Vagina (tissue), 2 donors: ENCODE results near the gene TMEM60. TPM values are rescaled to one million over a fixed set of nuclear protein-coding genes. Genes with fewer than 3 reads are reported as not detected.

Experiments used
- DNase-seq, 2 donors: peaks; one replicate each; pipeline ENCODE4 v3.0.0-alpha.2; 2017; ENCODE audit errors: extremely low spot score in 2 of 2
- H3K27ac ChIP-seq: fragments of 200-600 bp; sonication (generic); one replicate; pipeline ENCODE4 v1.5.1; 2019
- H3K27me3 ChIP-seq: fragments of 200-600 bp; sonication (generic); one replicate; pipeline ENCODE4 v1.5.1; 2019
- H3K36me3 ChIP-seq, 2 donors: fragments of 200-600 bp; sonication (generic); one replicate each; pipeline ENCODE4 v1.5.1; 2017 to 2019
- H3K4me1 ChIP-seq: fragments of 200-600 bp; sonication (generic); one replicate; pipeline ENCODE4 v1.5.1; 2019
- H3K4me3 ChIP-seq, 2 donors: fragments of 200-600 bp; sonication (generic); 1 replicate in 1 of 2; 2 replicates in 1 of 2; pipeline ENCODE4 v1.5.1; 2016 to 2019
- H3K9me3 ChIP-seq: fragments of 200-600 bp; sonication (generic); one replicate; pipeline ENCODE4 v1.5.1; 2019
- CTCF ChIP-seq, 3 experiments: fragments of 450-650 bp in 2 of 3; fragments of 200-600 bp in 1 of 3; sonication (generic) in 1 of 3; IDR thresholded peaks; one replicate each; pipeline ENCODE4 v1.5.1; 2017 to 2019; ENCODE audit warnings: antibody characterized with exemption in 3 of 3, mild to moderate bottlenecking in 2 of 3, moderate library complexity in 2 of 3
- POLR2A ChIP-seq, 2 donors: fragments of 450-650 bp; IDR thresholded peaks; one replicate each; pipeline ENCODE4 v1.6.1; 2017; ENCODE audit warnings: antibody characterized with exemption in 2 of 2, mild to moderate bottlenecking in 2 of 2, moderate library complexity in 2 of 2
- POLR2AphosphoS5 ChIP-seq, 2 donors: sonication (generic); formaldehyde crosslinking; IDR thresholded peaks; one replicate each; pipeline ENCODE4 v1.9.0; 2017; ENCODE audit warnings: antibody characterized with exemption in 2 of 2, mild to moderate bottlenecking in 2 of 2, low read depth in 1 of 2; ENCODE audit not compliant: insufficient read depth in 1 of 2
- intact Hi-C: fragments of 100-400 bp; cut with DNase I; formaldehyde crosslinking; loops from one replicate; pipeline ENCODE4 v1.15.1; 2023
- total RNA-seq: library from RNA; depleted of rRNA; stranded (reverse); fragments of >200 nt; gene quantifications from one replicate; pipeline ENCODE4 v1.2.3, GENCODE V29; 2016

TMEM60 gene
- total RNA-seq, 1 donor from 2014 or later: 13.5 TPM

DNA sequence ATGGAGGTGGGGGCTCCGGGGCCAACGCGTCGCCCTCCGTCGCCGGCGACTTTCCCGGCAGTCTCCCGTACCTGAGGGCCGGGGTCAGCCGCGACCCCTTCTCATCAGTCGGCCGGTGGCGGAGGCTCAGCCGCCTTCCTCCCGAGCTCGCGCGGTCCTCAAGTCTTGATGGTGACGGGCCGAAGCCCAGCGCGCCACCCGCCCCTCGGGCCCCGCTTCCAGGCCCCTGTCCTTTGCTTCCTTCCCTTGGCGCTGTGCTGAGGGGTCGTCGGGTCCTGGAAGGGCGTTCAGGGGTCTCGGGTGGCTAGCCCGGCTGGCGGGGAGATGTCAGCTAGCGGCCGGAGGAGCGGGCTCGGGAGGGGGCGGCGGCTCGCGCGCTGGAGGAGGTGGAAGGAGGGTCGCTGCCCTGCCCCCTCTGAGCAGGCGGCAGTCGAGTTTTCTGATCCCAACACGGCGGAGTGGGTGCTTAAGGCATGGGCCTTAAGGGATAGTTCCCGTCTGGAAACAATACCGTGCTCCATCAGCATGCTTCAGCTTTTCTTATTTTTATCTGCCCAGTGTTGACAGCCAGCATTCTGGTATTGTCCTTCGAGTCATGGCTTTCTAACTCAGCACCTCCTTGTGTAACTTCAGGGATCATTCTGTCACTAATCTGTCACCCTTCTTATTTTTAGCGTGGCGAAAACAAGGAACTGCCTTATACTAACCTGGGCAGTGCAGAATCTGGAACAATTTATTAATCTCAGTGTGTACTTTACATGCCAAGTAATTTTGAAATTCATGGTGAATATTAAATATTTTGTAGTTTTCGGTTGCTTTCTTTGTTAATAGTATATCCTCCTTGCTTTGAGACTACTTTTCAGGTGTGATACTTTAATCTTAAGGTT is 1.1 kb upstream of the TMEM60 start:
- no peaks in the 10 kb centered on the region for H3K36me3 ChIP-seq
- intact Hi-C loops: loop anchor here (5.0 kb wide), 1 partner anchor 223 kb away; no protein-coding TSS in a partner anchor
- H3K4me1 ChIP-seq: peaks cover 39% of the 10 kb centered on the region
- DNase-seq: no peak
- peak overlapping the region; percentile 91 for H3K27ac ChIP-seq
- H3K9me3 ChIP-seq: no peaks in the 10 kb centered on the region
- TF ChIP-seq POLR2AphosphoS5 (IDR thresholded peaks at IDR 0.05; ENCODE audit: insufficient read depth in 1 of 2, low read depth in 1 of 2) (peak in 1 of 2 donors; percentile 8), POLR2A (IDR thresholded peaks at IDR 0.05) (no peak), CTCF (IDR thresholded peaks at IDR 0.05) (no peak)
- H3K27me3 ChIP-seq: no peaks in the 10 kb centered on the region
- peak overlapping the region; percentile 81 to 93 for H3K4me3 ChIP-seq

DNA sequence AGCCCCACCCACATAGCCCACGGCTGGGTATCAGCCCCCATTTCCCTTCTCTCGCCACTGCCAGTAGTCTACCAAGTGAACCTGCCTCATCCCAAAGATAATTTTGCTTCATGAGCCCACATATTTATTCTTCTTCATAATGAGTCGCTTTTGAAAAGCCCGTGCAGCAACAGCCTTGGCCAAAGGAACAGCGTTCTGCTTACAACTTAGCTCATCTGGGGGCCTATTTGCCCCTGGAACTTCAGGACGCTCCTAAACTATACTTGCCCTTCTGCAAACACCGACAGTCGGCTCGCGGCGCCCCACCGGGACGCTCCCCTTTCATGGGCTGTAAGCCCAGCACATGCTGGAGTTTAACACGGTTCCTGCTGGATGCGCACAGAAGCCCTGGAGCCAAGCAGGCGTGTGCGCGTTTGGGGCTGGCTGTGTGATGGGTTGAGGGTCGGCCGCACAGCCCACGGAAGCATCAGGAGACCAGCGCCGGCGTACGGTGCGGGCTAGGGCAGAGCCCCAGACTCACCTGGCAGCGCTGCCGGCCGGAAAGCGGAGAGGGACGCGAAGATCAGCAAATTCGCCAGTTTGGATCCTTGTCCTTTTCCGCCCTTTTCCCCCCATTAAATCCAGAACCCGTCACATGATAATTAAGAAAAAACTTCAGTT is 370 bp downstream of the TMEM60 start:
- Histone ChIP-seq H3K36me3 (no peaks in the 10 kb centered on the region), H3K27ac (peak overlapping the region; percentile 80), H3K4me3 (peak overlapping the region; percentile 81 to 93), H3K4me1 (peaks cover 35% of the 10 kb centered on the region), H3K27me3 (no peaks in the 10 kb centered on the region), H3K9me3 (no peaks in the 10 kb centered on the region)
- DNase-seq: no peak
- TF ChIP-seq POLR2AphosphoS5 (IDR thresholded peaks at IDR 0.05; ENCODE audit: insufficient read depth in 1 of 2, low read depth in 1 of 2) (no peak), POLR2A (IDR thresholded peaks at IDR 0.05) (no peak), CTCF (IDR thresholded peaks at IDR 0.05) (no peak)
- intact Hi-C loops: loop anchor here (5.0 kb wide), 1 partner anchor 224 kb away; no protein-coding TSS in a partner anchor

- DNase-seq: no peak
- intact Hi-C loops: loop anchor here (5.0 kb wide), 1 partner anchor 225 kb away; no protein-coding TSS in a partner anchor
- Histone ChIP-seq H3K9me3 (no peaks in the 10 kb centered on the region), H3K4me1 (peaks cover 37% of the 10 kb centered on the region), H3K36me3 (no peaks in the 10 kb centered on the region), H3K27ac (peak overlapping the region; percentile 80), H3K4me3 (peak overlapping the region; percentile 81 to 93), H3K27me3 (no peaks in the 10 kb centered on the region)
- no peak for TF ChIP-seq POLR2A (IDR thresholded peaks at IDR 0.05)
- TF ChIP-seq CTCF (IDR thresholded peaks at IDR 0.05): no peak
- TF ChIP-seq POLR2AphosphoS5 (IDR thresholded peaks at IDR 0.05; ENCODE audit: insufficient read depth in 1 of 2, low read depth in 1 of 2): no peak
Observed at GRCh38 chr7:77796960-77797359, 1.3 kb downstream of the TMEM60 start.

- DNase-seq: no peak
- peaks cover 43% of the 10 kb centered on the region for H3K4me1 ChIP-seq
- H3K4me3 ChIP-seq: no peak overlapping the region
- TF ChIP-seq CTCF (IDR thresholded peaks at IDR 0.05): no peak
- no peak for TF ChIP-seq POLR2AphosphoS5 (IDR thresholded peaks at IDR 0.05; ENCODE audit: insufficient read depth in 1 of 2, low read depth in 1 of 2)
- no peak for TF ChIP-seq POLR2A (IDR thresholded peaks at IDR 0.05)
- H3K27me3 ChIP-seq: no peaks in the 10 kb centered on the region
- no peak overlapping the region for H3K27ac ChIP-seq
- no peaks in the 10 kb centered on the region for H3K9me3 ChIP-seq
- intact Hi-C loops: loop anchor here (5.0 kb wide), 1 partner anchor 226 kb away; no protein-coding TSS in a partner anchor
- H3K36me3 ChIP-seq: no peaks in the 10 kb centered on the region
Observed at GRCh38 chr7:77796109-77796508, 2.1 kb downstream of the TMEM60 start.
